ENCODE results near the gene CYP2W1. TPM values are rescaled to one million over a fixed set of nuclear protein-coding genes. Genes with fewer than 3 reads are reported as not detected.

CYP2W1 gene
- polyA plus RNA-seq, 1 donor: 598 TPM

GRCh38 chr7:990933-991728 is 8.2 kb downstream of the CYP2W1 start:
- H3K27me3 ChIP-seq (ENCODE audit: control insufficient read depth, insufficient read depth, low read length): no peaks in the 10 kb centered on the region
- H3K4me1 ChIP-seq (ENCODE audit: control insufficient read depth, insufficient read depth, low read length): peaks cover 45% of the 10 kb centered on the region
- DNase-seq: no peak
- peaks cover 37% of the 10 kb centered on the region for H3K9me3 ChIP-seq (ENCODE audit: control insufficient read depth, low read depth, low read length)
- no CpG with 5 or more reads among the region's 35 CpGs for WGBS (ENCODE audit: insufficient coverage, low lambda C conversion rate)
- peaks cover 36% of the 10 kb centered on the region for H3K36me3 ChIP-seq (ENCODE audit: control insufficient read depth, insufficient read depth, low read length)
- H3K27ac ChIP-seq (ENCODE audit: low read length): peak overlapping the region; percentile 46
- no peak overlapping the region for H3K4me3 ChIP-seq (ENCODE audit: low read length)

DNA sequence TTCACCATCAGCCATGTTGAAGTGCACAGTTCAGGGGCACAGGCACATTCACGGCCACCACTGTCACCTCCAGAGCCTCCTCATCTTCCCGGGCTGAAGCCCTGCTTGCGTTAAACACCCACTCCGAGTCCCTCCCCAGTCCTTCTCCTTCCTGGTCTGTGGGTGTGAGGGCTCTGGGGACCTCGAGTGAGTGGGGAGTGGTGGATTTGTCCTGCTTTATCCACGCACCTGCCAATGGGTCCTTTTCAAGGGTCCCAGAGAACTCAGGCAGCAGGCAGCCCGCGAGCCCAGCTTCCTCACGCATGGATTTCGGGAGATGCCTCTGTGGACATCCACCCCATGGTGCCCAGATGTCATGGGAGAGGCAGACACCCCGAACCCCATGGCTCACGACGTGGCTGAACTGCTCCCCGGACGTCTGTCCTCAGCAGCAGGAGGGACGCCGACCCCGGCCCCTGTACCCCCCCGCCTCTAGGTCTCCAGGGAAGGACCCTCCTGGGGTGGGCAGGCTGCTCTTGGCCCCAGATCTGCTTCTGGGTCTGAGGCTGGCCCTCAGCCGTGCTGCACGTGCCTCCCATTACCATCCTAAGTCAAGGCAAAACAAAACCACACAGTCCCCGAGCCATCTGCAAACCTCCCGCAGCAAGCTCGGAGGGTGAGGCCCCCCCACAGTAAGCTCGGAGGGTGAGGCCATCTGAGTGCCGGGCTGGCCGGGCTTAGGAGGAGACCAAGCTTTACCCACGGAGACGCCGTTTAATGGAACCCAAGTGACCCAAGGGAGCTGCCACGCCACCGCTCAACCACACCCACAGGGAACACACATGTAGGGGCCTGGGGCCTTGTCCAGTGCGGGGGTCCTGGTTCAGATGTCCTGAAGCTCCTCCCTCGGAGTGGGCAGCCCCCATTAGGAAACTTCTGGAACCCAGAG is 9.0 kb downstream of the CYP2W1 start:
- Histone ChIP-seq H3K4me1 (ENCODE audit: control insufficient read depth, insufficient read depth, low read length) (peaks cover 37% of the 10 kb centered on the region), H3K4me3 (ENCODE audit: low read length) (no peak overlapping the region), H3K27ac (ENCODE audit: low read length) (peak overlapping the region; percentile 46), H3K9me3 (ENCODE audit: control insufficient read depth, low read depth, low read length) (peaks cover 32% of the 10 kb centered on the region), H3K27me3 (ENCODE audit: control insufficient read depth, insufficient read depth, low read length) (no peaks in the 10 kb centered on the region), H3K36me3 (ENCODE audit: control insufficient read depth, insufficient read depth, low read length) (peaks cover 28% of the 10 kb centered on the region)
- peak in 1 of 2 donors; percentile 71 for DNase-seq
- WGBS (ENCODE audit: insufficient coverage, low lambda C conversion rate): no CpG with 5 or more reads among the region's 34 CpGs

GRCh38 chr7:992709-993607 is 10.0 kb downstream of the CYP2W1 start:
- no peak overlapping the region for H3K4me3 ChIP-seq (ENCODE audit: low read length)
- H3K27ac ChIP-seq (ENCODE audit: low read length): no peak overlapping the region
- H3K4me1 ChIP-seq (ENCODE audit: control insufficient read depth, insufficient read depth, low read length): peaks cover 34% of the 10 kb centered on the region
- no peaks in the 10 kb centered on the region for H3K27me3 ChIP-seq (ENCODE audit: control insufficient read depth, insufficient read depth, low read length)
- peaks cover 22% of the 10 kb centered on the region for H3K9me3 ChIP-seq (ENCODE audit: control insufficient read depth, low read depth, low read length)
- whole genome bisulfite sequencing (ENCODE audit: insufficient coverage, low lambda C conversion rate): no CpG with 5 or more reads among the region's 34 CpGs
- peak; percentile 92 to 97 for DNase-seq
- H3K36me3 ChIP-seq (ENCODE audit: control insufficient read depth, insufficient read depth, low read length): peaks cover 20% of the 10 kb centered on the region

- Histone ChIP-seq H3K27ac (ENCODE audit: low read length) (no peak overlapping the region), H3K27me3 (ENCODE audit: control insufficient read depth, insufficient read depth, low read length) (no peaks in the 10 kb centered on the region), H3K4me1 (ENCODE audit: control insufficient read depth, insufficient read depth, low read length) (peaks cover 28% of the 10 kb centered on the region), H3K4me3 (ENCODE audit: low read length) (no peak overlapping the region), H3K36me3 (ENCODE audit: control insufficient read depth, insufficient read depth, low read length) (peaks cover 10% of the 10 kb centered on the region), H3K9me3 (ENCODE audit: control insufficient read depth, low read depth, low read length) (peaks cover 8% of the 10 kb centered on the region)
- DNase-seq: no peak
- WGBS (ENCODE audit: insufficient coverage, low lambda C conversion rate): no CpG with 5 or more reads among the region's 28 CpGs
Measured at GRCh38 chr7:994592-995308, 11.8 kb downstream of the CYP2W1 start.

DNA sequence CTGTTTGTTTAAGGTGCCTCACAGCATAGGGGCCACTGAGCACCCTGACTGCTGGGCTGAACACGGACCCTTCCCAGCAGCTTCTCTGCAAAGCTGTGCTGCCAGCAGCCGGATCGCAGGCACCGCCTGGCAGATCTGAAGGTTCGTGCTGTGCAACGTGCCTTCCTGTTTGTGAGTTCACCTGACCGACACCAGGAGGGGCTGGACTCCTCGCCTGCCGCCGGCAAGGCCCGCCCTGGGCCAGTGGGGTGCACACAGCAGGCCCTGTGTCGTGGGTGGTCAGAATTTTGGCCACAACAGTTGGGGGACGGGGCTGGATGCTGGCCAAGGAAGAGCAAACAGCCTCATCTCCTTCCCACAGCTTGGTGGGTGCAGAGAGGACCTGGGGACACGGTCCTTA is 12.6 kb downstream of the CYP2W1 start:
- H3K9me3 ChIP-seq (ENCODE audit: control insufficient read depth, low read depth, low read length): peaks cover 1% of the 10 kb centered on the region
- no peak for DNase-seq
- peaks cover 10% of the 10 kb centered on the region for H3K36me3 ChIP-seq (ENCODE audit: control insufficient read depth, insufficient read depth, low read length)
- H3K4me1 ChIP-seq (ENCODE audit: control insufficient read depth, insufficient read depth, low read length): peaks cover 28% of the 10 kb centered on the region
- H3K27ac ChIP-seq (ENCODE audit: low read length): no peak overlapping the region
- H3K27me3 ChIP-seq (ENCODE audit: control insufficient read depth, insufficient read depth, low read length): no peaks in the 10 kb centered on the region
- WGBS (ENCODE audit: insufficient coverage, low lambda C conversion rate): no CpG with 5 or more reads among the region's 14 CpGs
- no peak overlapping the region for H3K4me3 ChIP-seq (ENCODE audit: low read length)

DNA sequence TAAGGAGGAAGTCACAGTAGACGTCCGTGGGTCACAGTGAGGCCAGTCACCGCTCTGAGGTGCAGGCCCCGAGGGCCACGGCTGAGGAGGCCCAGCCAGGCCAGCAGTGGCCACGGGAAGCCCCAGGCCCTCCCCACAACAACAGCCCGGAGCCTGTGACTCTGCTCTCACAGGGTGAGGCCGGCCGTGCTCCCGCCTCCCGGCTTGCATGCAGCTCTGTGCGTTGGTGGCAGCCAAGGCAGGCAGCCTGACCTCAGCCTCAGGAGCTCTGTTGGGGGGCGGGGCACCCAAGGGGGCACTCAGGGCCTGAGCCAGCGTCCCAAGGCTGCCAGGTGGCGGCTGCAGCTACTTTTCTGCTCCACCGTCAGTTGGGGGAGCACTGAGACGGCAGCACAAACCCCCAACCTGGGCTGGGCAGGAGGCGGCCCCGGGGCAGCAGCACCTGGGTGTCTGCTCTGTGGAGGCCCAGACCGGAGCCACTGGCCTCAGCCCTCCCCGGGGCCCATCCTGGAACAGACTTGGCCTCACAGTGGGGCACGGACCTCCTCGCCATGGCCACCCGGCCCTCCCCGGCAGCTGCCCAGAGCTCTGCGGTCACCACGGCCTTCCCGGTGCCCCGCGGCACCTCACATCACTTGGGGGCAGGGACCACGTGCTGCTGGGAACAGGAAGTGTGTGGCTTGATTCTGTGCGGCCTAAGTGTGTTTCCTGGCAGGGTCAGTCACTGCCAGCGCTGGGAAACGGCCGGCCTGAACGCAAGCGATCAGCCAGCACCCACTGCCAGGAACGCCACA is 13.3 kb downstream of the CYP2W1 start:
- WGBS (ENCODE audit: insufficient coverage, low lambda C conversion rate): no CpG with 5 or more reads among the region's 38 CpGs

DNA sequence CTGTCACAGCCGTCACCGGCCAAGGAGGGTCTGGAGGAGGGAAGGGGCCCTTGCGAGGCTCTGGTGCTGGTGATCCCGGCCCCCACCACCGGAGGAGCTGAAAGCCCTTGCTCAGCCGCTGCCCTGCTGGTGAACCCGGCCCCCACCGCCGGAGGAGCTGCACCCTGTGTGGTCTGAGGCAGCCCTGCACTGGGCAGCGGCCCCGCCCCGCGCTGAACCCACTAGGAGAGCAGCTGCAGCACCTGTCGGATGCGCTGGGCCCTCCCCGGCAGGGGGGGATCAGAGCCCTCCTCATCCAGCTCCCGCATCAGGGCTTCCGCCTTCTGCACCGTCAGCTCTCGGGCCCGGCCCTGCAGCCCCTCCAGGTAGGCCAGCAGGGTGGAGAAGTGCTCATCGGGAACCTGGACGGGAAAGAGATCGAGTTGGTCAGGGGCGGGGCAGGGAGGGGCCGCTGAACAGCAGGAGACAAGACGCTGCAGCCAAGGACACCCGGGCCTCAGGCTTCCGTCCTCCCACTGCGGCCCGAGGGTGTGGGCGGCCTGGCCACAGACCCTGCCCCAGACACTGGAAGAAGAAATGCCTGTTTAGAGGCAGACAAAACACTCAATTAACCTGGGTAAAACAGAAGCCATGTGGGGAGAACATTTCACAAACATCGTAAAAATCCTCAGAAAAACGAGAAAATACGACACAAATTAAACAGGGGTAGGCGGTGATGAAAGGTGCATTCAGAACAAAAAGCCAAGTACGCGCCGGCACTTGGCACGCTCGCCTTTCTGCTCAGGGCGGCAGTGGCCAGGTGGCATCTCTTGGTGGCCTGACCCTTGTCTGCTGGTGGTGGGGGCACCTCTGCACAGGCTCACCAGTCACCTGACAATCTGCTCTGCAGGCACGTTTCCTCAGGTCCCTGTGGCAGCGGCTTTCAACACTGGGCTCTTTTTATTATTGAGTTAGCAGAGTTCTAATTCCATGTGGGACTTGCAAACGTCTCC is 14.7 kb downstream of the CYP2W1 start:
- WGBS (ENCODE audit: insufficient coverage, low lambda C conversion rate): 60% methylated on average over 3 of the region's 45 CpGs
- H3K27me3 ChIP-seq (ENCODE audit: control insufficient read depth, insufficient read depth, low read length): no peaks in the 10 kb centered on the region
- peaks cover 10% of the 10 kb centered on the region for H3K36me3 ChIP-seq (ENCODE audit: control insufficient read depth, insufficient read depth, low read length)
- peaks cover 15% of the 10 kb centered on the region for H3K4me1 ChIP-seq (ENCODE audit: control insufficient read depth, insufficient read depth, low read length)
- no peak for DNase-seq
- no peaks in the 10 kb centered on the region for H3K9me3 ChIP-seq (ENCODE audit: control insufficient read depth, low read depth, low read length)
- H3K4me3 ChIP-seq (ENCODE audit: low read length): no peak overlapping the region
- H3K27ac ChIP-seq (ENCODE audit: low read length): no peak overlapping the region

More for the DNA sequence above, 13.3 kb downstream of the CYP2W1 start:
- H3K27me3 ChIP-seq (ENCODE audit: control insufficient read depth, insufficient read depth, low read length): no peaks in the 10 kb centered on the region
- DNase-seq: no peak
- H3K9me3 ChIP-seq (ENCODE audit: control insufficient read depth, low read depth, low read length): no peaks in the 10 kb centered on the region
- no peak overlapping the region for H3K4me3 ChIP-seq (ENCODE audit: low read length)
- peaks cover 10% of the 10 kb centered on the region for H3K36me3 ChIP-seq (ENCODE audit: control insufficient read depth, insufficient read depth, low read length)
- H3K4me1 ChIP-seq (ENCODE audit: control insufficient read depth, insufficient read depth, low read length): peaks cover 24% of the 10 kb centered on the region
- H3K27ac ChIP-seq (ENCODE audit: low read length): no peak overlapping the region

- no peak overlapping the region for H3K4me3 ChIP-seq (ENCODE audit: low read length)
- WGBS (ENCODE audit: insufficient coverage, low lambda C conversion rate): 100% methylated on average over 1 of the region's 28 CpGs
- no peak overlapping the region for H3K27ac ChIP-seq (ENCODE audit: low read length)
- H3K4me1 ChIP-seq (ENCODE audit: control insufficient read depth, insufficient read depth, low read length): peaks cover 6% of the 10 kb centered on the region
- no peaks in the 10 kb centered on the region for H3K9me3 ChIP-seq (ENCODE audit: control insufficient read depth, low read depth, low read length)
- peaks cover 10% of the 10 kb centered on the region for H3K36me3 ChIP-seq (ENCODE audit: control insufficient read depth, insufficient read depth, low read length)
- no peak for DNase-seq
- no peaks in the 10 kb centered on the region for H3K27me3 ChIP-seq (ENCODE audit: control insufficient read depth, insufficient read depth, low read length)
Measured at GRCh38 chr7:999149-999879, 16.3 kb downstream of the CYP2W1 start.

All from large intestine (tissue), 3 donors.